Dermis blood vessel endothelial cell (primary cell): Measurements from ENCODE around the gene CYP4A22. TPM values are rescaled to one million over a fixed set of nuclear protein-coding genes. Genes with fewer than 3 reads are reported as not detected.
"Not testable (repeated sequence)": the region's sequence is repeated elsewhere in the genome, so short reads cannot be mapped to it uniquely, and the experiment has no call there.

Experiments used
- DNase-seq: peaks from one replicate; pipeline ENCODE4 v3.0.0; 2010
- total RNA-seq: library from RNA; depleted of rRNA; stranded (reverse); fragments of >200 nt; gene quantifications from 2 replicates; pipeline ENCODE4 v1.2.3, GENCODE V29; 2014

CYP4A22 gene
- total RNA-seq, 1 donor from 2014 or later = not detected

GRCh38 chr1:47157957-47158356, 20.7 kb downstream of the CYP4A22 start:
- not testable (repeated sequence) for DNase-seq

- DNase-seq = no peak
These were observed 23.5 kb downstream of the CYP4A22 start for GRCh38 chr1:47160716-47161115.

GRCh38 chr1:47161298-47162040, 24.2 kb downstream of the CYP4A22 start:
- DNase-seq = no peak

- DNase-seq = no peak
These were observed 27.3 kb downstream of the CYP4A22 start for GRCh38 chr1:47164552-47164951.

GRCh38 chr1:47172782-47173181, 35.5 kb downstream of the CYP4A22 start:
- no peak for DNase-seq

DNA sequence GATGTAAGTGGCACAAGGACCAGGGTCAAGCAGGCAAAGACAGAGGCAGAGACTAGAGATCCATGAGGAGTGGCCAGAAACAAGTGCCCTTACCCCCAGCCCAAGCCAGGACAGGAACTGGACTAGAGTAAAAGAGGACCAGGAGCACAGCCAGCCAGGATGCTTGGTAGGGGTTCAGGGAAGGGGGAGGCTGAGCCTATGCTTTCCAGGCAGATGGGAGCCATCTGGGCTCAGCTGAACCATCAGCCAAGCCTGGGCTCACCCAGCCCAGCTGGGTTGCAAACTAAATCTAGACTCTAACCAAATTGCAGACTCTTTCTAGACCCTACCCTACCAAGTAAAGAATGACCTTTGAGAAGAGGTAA, 37.4 kb downstream of the CYP4A22 start:
- DNase-seq = no peak

DNA sequence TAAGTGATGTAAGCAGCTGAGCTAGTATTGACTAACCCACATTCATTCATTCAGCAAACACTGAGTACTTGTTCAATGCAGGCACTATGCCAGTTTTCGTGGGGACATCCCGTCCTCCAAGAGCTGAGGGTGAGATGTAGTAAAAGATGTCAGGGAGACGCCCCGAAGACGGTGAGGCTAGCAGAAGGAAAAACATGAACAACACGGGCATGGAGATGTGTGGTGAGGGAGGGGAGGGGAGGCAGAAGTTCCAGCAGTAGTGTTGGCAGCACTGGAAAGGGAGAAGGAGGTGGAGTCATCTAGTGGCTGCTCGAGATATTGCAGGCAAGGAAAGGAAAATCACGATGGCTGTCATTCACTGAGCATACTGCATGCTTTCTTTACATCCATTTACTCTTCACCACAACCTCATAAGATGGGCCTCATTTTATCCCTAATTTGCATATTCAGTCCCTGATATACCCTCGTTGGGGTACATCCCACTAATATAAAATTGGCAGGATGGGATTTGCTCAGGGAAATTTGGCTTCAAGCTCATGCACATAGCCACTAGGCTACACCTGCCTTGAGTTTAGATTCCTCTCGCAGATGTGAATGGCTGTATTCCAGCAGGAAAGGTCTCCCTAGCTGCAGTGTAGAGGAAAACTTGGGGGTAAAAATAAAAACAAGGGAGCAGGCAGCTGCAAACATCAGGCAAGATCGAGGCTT, 38.1 kb downstream of the CYP4A22 start:
- DNase-seq = peak; percentile 81

DNA sequence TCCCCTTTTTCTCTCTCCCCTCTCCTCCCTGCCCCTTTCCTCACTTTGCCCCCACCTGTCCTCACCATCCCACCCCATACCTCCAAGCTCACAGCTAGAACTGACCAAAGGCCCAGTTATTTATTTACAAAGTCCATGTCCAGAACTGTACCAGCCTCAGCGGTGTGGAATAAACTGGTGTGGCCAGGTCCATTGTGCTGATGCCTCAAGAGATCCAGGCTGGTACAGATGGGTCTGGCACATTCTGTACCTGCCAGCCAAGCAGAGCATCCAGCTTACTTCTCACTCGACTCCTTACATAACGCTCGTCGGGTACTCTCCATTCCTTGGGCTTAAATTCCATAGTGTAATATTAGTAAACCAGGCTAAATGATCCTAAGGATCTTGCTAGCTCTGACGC, 40.8 kb downstream of the CYP4A22 start:
- DNase-seq = no peak

DNA sequence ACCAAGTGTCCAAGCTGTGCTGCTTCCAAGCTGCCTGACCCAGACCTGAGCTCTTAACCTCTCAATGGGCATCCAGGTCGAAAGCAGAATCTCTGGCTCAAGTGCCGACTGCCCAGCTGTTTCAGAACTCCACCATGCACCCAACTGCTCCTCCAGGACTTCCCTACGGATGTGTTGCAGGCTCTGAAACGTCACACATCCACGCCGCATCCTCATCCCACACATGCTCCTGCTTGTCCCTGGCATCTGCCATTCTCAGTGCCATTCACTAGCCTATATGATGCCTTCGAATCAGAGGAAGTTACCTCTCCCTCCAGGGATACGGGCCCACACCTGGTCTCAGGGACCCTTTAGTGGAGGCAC, 41.4 kb downstream of the CYP4A22 start:
- no peak for DNase-seq

DNA sequence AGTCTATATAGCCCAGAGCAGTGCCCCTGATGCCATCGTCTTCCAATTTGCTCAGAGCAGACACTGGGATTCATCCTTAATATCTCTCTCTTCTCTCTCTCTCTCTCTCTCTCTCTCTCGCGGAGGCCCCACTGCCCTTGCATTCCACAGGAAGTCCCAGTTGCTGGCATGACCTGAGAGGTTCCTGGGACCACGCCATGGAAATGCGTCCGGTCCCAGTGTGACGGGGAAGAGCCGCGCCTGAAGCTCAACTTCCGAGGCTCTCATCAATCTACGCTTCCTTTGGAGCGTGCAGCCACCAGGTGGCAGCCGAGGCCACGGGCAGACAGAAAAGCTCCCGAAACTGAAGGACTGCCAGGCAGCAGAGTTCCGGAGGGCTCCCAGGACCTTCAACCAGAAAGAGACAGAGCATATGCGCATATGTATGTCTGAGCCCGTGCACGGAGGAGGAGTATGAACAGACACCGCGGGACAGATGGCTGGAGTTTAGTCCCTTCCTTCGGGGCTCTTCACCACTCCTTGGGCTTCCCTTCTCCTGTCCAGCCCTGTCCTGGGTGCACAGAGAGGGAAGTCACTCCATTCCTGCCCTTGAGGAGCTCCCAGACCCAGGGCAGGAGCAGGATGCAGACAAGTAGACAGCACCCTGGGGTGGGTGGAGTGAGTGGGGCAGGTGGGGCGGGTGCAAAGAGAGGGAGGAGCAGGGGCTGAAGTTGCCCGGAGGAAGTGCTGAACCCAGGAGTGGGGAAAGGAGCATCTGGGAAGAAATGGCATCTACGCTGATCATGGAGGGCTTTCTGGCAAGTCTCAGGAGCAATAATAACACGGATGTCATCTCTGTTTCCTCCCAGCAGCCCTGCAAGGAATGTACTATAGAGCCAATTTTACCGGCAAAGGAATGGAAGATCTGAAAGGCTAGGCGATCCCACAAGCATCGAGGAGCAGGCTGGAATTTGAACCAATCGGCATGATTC, 42.1 kb downstream of the CYP4A22 start:
- peak; percentile 95 for DNase-seq

- no peak for DNase-seq
These were observed 42.8 kb downstream of the CYP4A22 start for GRCh38 chr1:47179988-47180563.

DNA sequence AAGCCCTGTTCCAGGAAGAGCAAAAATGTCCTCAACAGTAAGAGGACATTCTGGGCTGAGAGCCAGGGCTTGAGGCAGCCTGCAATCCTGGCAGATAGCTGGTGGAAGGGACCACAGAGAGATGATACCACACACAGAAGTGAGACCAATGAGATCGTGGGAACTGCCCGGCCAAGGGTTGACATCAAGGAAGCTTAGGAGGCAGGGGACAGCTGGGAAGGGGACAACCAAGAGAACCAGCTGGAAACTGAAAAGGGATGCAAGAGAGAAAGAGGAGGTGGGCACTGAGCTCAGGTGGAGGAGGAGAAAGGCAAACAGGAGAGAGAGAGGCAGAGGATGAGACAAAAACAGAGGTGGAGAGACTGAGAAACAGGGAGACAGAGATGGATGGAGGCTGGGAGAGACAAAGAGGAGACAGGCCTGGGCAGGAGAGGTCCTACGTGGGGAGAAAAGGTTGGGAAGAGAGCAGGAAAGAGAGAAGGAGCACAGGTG, 43.4 kb downstream of the CYP4A22 start:
- no peak for DNase-seq

DNA sequence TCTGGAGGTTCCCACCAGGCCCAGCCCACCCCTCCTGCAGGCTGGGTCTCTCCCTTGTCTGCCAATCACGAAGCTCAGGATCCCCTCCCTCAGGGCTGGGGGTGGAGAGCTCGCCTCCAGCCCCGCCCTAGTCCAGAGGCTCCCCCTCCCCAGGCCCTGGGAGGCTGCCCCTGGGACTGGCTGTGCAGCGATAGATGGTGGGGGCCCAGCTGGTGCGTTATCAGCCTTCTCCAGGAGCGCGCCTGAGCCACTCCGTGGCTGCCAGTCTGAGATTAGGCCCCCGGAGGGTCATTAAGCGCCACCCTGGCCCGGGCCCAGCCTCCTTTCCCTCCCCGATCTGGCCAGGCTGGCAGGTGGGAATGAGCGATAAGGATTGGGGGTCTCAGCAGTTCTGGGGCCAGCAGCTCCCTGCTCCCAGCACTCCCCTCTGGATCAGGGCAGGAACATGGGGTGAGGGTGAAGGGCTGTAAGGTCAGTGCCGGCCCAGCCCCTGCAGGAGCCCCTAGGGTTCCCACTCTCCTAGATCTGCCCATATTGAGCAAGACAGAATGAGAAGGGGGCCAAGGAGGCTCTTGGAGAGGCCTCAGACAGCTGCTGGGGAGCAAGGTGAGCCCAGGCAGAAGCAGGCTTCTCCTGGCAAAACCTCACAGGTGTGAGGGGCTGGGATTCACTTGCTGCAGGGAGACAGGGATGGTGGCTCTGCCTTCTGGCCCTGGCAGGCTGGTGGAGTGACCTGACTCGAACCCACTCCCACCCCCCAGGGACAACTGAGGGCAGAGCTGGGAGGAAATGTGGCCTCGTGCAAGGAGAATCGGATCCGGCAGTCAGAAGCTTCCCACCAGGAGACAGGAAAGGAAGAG, 44.1 kb downstream of the CYP4A22 start:
- DNase-seq = no peak

- peak; percentile 64 for DNase-seq
These were observed 44.9 kb downstream of the CYP4A22 start for GRCh38 chr1:47181955-47182675.

DNA sequence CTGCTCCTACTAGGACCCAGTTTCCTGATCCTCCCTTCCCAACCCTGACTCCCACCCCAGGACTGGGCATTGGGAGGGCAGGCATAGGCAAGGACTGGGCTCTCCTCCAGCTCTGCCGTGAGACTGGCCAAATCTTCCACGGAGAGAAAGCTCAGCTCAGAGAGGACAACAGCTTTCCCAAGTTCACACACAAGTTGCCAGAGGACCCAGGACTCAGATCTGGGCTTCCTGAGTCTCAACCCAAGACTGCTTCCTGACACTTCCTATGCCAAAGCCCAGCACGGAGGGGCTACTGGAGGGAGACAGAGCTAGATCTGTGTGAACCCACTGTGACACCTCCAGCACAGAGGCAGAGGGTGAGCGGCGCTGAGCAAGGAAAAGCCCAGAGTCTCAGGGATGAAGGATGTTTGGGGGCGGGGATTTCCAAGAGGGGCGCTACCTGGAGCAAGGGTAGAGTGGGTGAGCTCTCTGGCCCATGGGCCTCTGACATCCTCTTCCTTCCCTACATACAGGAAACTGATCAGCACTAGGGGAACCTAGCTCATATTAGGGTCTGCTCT, 45.5 kb downstream of the CYP4A22 start:
- DNase-seq = no peak

DNA sequence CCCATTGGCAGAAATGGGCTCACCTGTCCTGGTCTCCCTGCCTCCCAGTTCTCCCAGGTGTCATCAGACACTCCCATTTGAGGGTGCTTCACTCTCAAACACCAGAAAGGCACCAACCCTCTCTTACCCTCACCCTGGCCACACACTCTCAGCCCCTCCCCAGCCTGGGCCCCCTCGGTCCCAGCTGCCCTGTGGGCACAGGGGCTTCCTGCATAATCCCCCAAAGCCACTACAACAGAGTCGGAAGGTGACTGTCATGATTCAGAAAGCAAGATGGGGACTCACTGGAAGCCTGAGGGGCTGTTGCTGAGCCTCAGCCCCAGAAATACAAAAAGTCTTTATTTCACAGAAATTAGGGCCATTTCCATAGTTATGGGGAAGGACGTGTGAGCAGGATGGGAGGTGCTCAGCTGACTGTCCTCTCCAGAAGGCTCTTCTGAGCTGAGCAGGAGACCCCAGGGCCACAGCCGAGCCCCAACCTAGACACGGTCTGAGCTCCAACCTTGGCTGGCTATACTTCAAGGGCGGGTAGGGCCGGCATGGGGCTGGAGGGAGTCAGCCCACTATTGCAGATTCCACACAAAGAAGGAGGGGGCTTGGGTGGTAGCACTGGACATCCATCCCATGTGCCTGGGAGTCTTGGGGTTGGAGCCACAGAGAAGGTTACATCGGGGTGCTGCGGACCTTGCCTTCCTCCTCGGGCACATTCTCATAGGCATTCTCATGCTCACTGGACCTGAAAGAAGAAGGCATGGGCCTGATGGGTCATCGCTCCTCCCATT, 46.3 kb downstream of the CYP4A22 start:
- no peak for DNase-seq

GRCh38 chr1:47184090-47184821, 47.0 kb downstream of the CYP4A22 start:
- DNase-seq = no peak

DNA sequence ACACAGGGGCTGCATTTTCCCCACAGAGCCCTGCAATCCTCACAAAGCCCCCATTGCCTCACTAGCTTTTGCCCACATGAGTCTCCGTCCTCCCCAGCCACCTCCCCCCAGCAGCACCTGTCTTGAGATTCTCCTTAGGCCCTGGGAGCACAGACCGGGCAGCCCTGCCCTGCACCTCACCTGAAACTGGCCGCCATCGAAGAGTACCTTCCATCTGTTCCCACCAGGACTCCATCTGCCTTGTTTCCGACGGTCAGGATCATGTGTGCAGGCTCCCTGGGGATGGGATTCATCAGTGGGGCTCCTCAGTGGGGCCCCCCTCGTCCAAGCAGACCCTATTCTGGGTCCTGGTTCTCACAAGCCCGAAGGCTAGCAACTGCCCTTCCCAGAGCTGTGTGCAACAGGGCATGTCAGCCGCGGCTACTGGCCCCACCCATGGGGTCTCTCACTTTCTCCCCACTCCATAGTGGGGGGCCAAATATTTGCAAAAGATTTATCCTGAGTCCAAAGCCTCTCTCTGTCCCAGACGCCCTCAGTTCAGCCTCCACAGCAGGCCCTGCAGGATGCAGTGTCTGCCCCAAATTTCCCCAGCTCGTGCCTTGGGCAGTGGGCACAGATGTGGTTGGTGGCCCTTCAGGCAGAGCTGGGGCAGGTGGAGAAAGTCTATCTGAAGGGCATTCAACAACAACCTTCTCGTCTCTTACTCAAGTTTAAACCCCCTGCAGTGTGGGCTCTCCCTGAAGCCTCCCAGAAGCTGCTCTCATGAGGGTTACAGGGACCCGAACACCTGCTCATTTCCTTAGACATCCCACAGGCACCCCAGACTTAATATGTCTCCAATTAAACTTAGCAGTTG, 47.8 kb downstream of the CYP4A22 start:
- no peak for DNase-seq
